CD4-positive, alpha-beta T cell treated with Interferon gamma for 1 hour (primary cell): ENCODE measurements around the gene CSF1R.
A peak's percentile ranks its signal among the peaks of the same experiment; 100 is the strongest.
"Not testable (repeated sequence)": the region's sequence is repeated elsewhere in the genome, so short reads cannot be mapped to it uniquely, and the experiment has no call there.

Experiments
- DNase-seq: peaks from one replicate; pipeline ENCODE4 v3.0.0-alpha.2; 2020

The CSF1R gene

GRCh38 chr5:150054569-150054968, 31.8 kb downstream of the CSF1R start:
- DNase-seq = no peak

DNA sequence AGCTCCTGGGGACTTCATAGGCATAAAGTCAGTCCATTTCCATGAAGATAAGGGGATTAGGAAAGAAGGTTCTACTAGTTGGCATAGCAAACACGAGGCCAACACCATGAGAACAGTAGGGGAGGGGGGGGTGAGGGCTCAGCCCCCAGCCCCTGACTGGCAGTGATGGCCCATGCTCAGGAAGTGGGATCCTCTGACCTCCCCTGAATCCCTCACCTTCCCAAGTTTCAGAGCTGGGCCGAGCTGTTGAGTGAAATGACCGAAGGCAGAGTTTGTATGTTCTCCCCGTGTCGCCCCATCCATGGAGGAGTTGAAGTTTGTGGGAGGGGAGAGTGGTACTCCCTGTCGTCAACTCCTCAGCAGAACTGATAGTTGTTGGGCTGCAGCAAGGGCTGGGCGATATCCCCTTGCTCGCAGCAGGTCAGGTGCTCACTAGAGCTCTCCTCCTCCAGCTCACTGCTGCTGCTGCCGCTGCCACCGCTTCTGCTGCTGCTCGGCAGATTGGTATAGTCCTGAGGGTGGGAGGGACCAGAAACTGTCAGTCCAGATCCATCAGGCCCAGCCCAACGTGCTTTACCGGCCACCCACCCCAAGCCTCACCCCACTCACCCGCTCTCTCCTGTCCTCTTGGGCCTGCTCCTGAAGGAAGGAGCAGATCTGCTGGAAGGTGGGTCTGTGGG, 32.5 kb downstream of the CSF1R start:
- DNase-seq = no peak

- DNase-seq = peak; percentile 17
These were observed 33.2 kb downstream of the CSF1R start for GRCh38 chr5:150052956-150053712.

GRCh38 chr5:150052226-150052955, 34.0 kb downstream of the CSF1R start:
- DNase-seq = no peak

DNA sequence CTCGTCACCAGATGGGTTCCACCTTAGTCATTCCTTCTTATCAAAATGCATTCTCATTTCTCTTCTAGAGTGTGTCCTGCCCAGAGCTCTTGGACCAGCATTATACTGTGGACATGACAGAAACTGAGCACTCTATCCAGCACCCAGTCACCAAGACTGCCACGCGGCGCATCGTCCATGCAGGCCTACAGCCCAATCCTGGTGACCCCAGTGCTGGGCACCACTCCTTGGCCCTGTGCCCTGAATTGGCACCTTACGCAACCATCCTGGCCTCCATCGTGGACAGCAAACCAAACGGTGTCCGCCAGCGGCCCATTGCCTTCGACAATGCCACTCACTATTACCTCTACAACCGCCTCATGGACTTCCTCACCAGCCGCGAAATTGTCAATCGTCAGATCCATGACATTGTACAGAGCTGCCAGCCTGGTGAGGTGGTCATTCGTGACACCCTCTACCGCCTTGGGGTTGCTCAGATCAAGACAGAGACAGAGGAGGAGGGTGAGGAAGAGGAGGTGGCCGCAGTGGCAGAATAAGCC, 34.6 kb downstream of the CSF1R start:
- DNase-seq = no peak

DNA sequence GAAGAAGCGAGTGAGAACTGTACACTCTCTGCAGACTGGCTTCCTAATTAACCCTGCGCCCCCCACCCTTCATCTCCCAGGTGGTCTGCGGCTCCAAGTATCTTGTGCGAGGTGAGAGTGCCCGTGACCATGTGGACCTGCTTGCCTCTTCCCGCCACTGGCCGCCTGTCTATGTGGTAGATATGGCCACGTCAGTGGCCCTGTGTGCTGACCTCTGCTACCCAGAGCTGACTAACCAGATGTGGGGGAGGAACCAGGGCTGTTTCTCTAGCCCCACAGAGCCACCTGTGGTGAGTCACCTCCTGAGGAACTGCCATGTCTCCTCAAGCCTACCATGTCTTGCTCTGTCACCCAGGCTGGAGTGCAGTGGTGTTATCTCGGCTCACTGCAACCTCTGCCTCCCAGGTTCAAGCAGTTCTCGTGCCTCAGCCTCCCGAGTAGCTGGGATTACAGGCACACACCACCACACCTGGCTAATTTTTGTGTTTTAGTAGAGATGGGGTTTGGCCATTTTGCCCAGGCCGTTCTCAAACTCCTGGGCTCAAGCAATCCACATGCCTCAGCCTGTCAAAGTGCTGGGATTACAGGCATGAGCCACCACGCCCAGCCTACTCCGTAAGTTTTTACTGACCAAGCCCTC, 36.1 kb downstream of the CSF1R start:
- not testable (repeated sequence) for DNase-seq

DNA sequence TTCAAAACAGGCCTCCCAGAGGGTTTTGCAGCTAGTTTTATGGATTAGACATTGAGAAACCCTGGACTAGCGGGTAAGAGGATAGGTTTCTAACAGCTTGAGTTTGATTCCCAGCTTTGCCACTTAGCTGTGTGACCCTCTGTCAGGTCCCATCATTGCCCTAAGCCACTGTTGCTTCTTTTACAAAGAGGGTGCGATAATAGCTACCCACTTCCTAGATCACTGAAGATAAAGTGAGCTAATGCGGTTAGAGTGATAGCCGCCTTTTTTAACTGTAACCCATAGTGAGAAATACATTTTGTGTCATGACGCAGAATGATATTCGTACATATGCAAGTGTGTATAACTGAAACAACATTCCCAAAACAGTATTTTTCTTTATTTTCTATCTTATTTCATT, 40.3 kb downstream of the CSF1R start:
- no peak for DNase-seq

- no peak for DNase-seq
These were observed 40.8 kb downstream of the CSF1R start for GRCh38 chr5:150045549-150045948.

- DNase-seq = no peak
These were observed 41.6 kb downstream of the CSF1R start for GRCh38 chr5:150044712-150045111.

DNA sequence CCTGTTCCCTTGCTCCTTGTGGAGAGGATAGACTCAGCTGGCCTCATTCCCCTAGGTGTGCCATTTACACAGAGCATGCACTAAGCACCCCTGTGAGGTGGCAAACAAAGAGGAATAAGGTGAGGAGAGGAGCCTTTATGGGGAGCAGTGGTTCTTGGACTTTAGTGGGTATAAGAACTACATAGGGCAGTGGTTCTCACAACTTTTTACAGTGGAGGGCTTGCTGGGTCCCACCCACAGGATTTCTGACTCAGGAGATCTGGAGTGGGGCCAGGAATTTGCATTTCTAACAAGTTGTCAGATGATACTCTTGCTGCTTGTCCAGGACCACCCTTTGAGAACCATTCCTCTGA, 42.0 kb downstream of the CSF1R start:
- DNase-seq = no peak

DNA sequence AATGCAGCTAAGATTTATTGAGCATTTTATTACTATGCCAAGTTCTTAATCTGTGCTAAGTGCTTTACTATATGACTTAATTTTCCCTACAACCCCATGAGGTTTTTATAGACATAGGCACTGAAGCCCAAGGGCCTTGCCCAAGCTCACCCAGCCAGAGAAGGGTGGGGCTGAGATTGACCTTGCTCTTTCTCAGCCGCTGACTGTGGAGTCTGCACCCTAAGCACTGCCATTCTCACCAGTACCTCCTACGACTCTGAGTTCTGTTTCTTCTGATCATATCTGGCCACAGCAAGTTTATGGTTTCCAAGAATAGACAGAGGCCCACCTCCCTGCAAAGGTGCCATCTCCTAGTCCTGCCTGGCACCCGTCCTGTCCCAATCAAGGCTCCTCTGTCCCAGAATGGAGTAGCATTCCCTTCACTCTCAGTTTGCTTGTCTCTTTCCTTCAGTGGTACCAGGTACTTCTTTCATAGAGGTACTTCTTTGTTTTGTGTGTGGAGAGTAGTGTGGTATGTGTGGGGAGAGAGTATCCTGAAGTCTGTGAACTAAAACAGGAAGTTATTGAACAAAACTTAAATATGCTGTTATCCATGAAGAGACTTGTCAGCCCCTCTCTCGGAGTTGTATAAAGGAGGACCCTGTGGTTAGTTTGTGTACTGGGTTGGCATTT, 42.6 kb downstream of the CSF1R start:
- no peak for DNase-seq

GRCh38 chr5:150042459-150042858, 43.9 kb downstream of the CSF1R start:
- no peak for DNase-seq

- DNase-seq = no peak
These were observed 47.8 kb downstream of the CSF1R start for GRCh38 chr5:150038547-150038946.

DNA sequence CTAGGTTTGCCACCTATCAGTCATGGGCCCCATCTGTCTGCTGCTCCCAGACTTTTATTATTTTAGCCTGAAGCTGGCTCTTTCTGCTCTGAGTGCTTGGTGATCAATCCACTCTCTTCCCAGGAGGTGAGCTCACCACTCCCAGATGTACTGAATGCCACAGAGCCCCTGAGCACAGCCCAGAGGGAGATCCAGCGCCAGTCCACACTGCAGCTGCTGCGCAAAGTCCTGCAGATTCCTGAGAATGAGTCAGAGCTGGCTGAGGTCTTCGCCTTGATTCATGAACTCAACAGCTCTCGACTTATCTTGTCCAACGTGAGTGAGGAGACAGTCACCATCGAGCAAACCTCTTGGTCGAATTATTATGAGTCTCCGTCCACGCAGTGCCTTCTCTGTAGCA, 49.8 kb downstream of the CSF1R start:
- no peak for DNase-seq

DNA sequence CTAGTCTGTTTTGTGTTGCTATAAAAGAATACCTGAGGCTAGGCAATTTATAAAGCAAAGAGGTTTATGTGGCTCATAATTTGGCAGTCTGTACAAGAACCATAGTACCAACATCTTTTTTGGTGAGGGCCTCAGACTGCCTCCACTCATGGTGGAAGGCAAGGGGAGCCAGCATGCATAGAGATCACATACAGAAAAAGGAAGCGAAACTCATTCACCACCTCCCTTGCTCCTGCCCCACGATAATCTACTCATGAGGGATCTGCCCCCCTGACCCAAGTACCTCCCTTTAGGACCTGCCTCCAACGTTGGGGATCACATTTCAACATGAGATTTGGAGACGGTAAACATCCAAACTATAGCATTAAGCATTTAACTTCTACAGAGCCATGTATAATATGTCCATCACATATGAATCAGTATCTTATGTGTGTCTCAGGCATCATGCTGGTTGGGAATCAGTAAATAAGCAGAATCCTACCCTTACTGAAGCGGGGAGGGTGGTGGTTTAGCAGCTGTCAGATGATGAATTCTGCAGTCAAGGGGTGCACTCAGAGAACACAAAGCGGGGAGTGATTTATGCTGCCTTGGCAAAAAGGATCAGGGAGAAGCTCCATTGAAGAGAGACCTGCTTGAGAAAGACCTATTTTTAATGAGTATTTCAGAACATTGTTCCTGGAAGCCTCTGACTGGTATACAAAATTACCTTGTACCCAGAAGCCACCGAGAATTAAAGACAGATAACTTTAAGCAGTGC, 51.0 kb downstream of the CSF1R start:
- DNase-seq = no peak

DNA sequence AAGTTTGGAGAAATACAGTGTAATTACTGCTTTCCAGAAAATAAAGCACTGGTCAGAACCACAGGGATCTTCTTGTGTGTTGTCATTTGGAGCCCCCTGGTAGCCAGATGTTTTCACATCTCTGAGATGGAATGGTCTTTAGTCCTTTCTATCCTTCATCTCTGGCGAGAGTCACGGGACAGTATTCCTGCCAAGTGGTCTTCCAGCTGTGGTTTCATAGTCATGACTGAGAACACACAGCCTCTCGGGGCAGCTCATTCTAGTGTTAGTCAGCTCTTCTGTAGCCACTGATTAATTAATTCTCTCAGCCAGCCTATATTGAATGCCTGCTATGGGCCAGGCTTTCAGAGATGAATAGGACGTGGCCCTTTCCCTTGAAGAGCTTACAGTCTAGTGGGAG, 51.7 kb downstream of the CSF1R start:
- no peak for DNase-seq

DNA sequence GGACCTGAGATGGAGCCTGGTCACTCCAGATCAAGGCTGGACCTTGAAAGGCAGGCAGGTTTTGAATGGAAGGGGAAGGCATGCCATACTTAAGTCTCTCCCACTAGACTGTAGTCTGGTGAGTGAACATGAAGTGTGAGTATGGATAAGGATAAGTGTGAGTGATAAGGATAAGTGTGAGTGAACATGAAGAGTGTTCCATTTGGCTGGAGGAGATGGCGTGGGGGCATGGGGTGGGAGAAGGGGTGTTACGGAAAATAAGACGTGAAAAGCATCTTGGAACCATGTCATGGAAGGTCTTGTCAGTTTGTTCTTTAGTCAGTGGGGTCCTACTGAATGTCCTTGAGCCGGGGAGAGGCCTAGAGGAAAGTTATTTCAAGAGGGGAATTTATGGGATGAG, 53.0 kb downstream of the CSF1R start:
- no peak for DNase-seq

DNA sequence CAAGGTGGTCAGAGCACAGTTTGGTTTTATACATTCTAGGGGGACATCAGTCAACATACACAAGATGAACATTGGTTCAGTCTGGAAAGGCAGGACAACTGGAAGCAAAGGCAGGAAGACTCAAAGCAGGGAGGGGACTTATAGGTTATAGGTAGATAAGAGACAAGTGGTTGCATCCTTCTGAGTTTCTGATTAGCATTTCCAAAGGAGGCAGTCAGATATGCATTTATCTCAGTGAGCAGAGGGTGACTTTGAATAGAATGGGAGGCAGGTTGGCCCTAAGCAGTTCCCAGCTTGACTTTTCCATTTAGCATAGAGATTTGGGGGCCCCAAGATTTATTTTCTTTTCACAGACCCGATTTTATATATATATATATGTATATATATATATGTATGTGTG, 58.3 kb downstream of the CSF1R start:
- DNase-seq = not testable (repeated sequence)

- no peak for DNase-seq
These were observed 59.6 kb downstream of the CSF1R start for GRCh38 chr5:150026682-150027172.

DNA sequence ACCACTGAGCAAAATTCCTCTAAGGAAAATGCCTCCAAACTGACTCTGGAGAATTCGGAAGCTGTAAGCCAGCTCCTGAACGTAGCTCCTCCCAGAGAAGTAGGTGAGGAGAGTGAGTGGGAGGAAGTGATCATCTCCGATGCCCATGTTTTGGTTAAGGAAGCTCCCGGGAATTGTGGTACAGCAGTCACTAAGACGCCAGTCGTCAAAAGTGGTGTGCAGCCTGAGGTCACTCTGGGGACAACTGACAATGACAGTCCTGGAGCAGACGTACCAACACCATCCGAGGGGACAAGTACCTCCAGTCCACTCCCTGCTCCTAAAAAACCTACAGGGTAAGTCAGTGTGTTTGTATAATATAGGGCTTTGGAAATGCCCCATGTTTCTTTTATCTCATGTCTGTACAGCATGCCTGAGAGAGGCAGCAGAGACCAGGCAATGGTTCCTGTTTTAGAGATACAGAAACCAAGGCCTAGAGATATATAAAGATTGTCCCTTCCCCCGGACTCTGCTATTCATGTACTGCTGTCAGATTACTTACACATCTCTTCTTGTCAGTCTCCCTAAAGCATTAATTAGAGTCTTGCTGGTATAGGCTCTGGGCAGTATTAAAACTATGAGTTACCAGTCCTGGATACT, 61.9 kb downstream of the CSF1R start:
- no peak for DNase-seq

- DNase-seq = no peak
These were observed 63.2 kb downstream of the CSF1R start for GRCh38 chr5:150023136-150023535.
